K562 (cell line): Measurements from ENCODE around the gene CCDC117. TPM values are rescaled to one million over a fixed set of nuclear protein-coding genes. Genes with fewer than 3 reads are reported as not detected.

Experiments
- CEBPG ChIP-seq, 3 experiments: fragments of 200-800 bp in 1 of 3; sonication (Bioruptor generic) in 1 of 3; sonication (generic) in 1 of 3; formaldehyde crosslinking in 1 of 3; IDR thresholded peaks in 2 of 3; conservative IDR thresholded peaks in 1 of 3; 2 replicates each; pipeline versions ENCODE4 v1.6.1 to v1.8.0; 2016 to 2022; ENCODE audit warnings: missing compliant biosample characterization in 2 of 3, missing genetic modification characterization in 2 of 3, mild to moderate bottlenecking in 1 of 3, missing genetic modification reagents in 1 of 3
- HDGF ChIP-seq: fragments of 450-650 bp; IDR thresholded peaks from 2 replicates; pipeline ENCODE4 v1.6.1; 2016
- RAD21 ChIP-seq, 2 experiments: fragments of 250-450 bp in 1 of 2; fragments of 450-650 bp in 1 of 2; sonication (Bioruptor Pico) in 1 of 2; formaldehyde crosslinking in 1 of 2; IDR thresholded peaks in 1 of 2; conservative IDR thresholded peaks in 1 of 2; 2 replicates each; pipeline versions ENCODE4 v1.4.0 to v1.8.0; 2020 to 2022; ENCODE audit warnings: mild to moderate bottlenecking in 2 of 2, moderate library complexity in 1 of 2
- TAF15 ChIP-seq: fragments of 200-400 bp; formaldehyde crosslinking; IDR thresholded peaks from 2 replicates; pipeline ENCODE4 v1.6.1; 2017; ENCODE audit warnings: mild to moderate bottlenecking, low read depth, low read length, moderate library complexity
- ZNF384 ChIP-seq: IDR thresholded peaks from 2 replicates; pipeline ENCODE4 v1.6.1; 2012; ENCODE audit warnings: low read depth, low read length, improper control_type of control experiment
- ZNF79 ChIP-seq: fragments of 250-450 bp; sonication (Bioruptor Pico); IDR thresholded peaks from 2 replicates; pipeline ENCODE4 v1.4.0; 2020; ENCODE audit warnings: low read depth, mild to moderate bottlenecking, moderate library complexity
- polyA plus RNA-seq, 8 experiments: library from polyadenylated mRNA; depleted of rRNA in 4 of 8; stranded (reverse) in 5 of 8; unstranded in 3 of 8; fragments of >200 nt; fragmentation: Nextera tagmentation in 2 of 8; fragmentation: Illumina TruSeq in 1 of 8; extraction: Ambion mirVana in 2 of 8; extraction: Trizol in 1 of 8; gene quantifications; 2 replicates each; pipeline versions ENCODE4 v1.2.1 to v1.2.3, GENCODE V29; 2011 to 2014; ENCODE audit warnings: inconsistent platforms in 1 of 8, missing spikeins in 1 of 8
- total RNA-seq, 7 experiments: library from RNA; depleted of rRNA in 6 of 7; stranded (reverse); fragments of >200 nt in 6 of 7; fragmentation: Illumina TruSeq in 2 of 7; extraction: Trizol in 2 of 7; gene quantifications; 2 replicates each; pipeline versions ENCODE4 v1.2.1 to v1.2.3, GENCODE V29; 2011 to 2021; ENCODE audit warnings: low replicate concordance in 1 of 7
- TF ChIP-seq, protein P1 (sequence below): fragments of 450-650 bp; IDR thresholded peaks from 2 replicates; pipeline ENCODE4 v1.6.1; 2016; ENCODE audit warnings: mild to moderate bottlenecking, moderate library complexity
- TF ChIP-seq, protein P2 (sequence below): fragments of 250-450 bp; sonication (Bioruptor Pico); IDR thresholded peaks from 2 replicates; pipeline ENCODE4 v1.5.0; 2020; ENCODE audit warnings: mild to moderate bottlenecking, borderline replicate concordance
- TF ChIP-seq, protein P3 (sequence below), 3 experiments: IDR thresholded peaks in 2 of 3; conservative IDR thresholded peaks in 1 of 3; 2 replicates each; pipeline ENCODE4 v1.5.1; 2011 to 2012; ENCODE audit warnings: low read length in 3 of 3, mild to moderate bottlenecking in 3 of 3, control low read depth in 2 of 3, improper control_type of control experiment in 1 of 3, inconsistent platforms in 1 of 3, low read depth in 1 of 3, mixed read lengths in 1 of 3, moderate library complexity in 1 of 3; ENCODE audit not compliant: insufficient read depth in 2 of 3

Gene CCDC117
- total and polyA plus RNA-seq, 9 of the 15 experiments (the other 6 are each of a cell fraction or from before 2014, with no cell fraction given) = 5.7 to 23.3 (median 15.8) TPM

DNA sequence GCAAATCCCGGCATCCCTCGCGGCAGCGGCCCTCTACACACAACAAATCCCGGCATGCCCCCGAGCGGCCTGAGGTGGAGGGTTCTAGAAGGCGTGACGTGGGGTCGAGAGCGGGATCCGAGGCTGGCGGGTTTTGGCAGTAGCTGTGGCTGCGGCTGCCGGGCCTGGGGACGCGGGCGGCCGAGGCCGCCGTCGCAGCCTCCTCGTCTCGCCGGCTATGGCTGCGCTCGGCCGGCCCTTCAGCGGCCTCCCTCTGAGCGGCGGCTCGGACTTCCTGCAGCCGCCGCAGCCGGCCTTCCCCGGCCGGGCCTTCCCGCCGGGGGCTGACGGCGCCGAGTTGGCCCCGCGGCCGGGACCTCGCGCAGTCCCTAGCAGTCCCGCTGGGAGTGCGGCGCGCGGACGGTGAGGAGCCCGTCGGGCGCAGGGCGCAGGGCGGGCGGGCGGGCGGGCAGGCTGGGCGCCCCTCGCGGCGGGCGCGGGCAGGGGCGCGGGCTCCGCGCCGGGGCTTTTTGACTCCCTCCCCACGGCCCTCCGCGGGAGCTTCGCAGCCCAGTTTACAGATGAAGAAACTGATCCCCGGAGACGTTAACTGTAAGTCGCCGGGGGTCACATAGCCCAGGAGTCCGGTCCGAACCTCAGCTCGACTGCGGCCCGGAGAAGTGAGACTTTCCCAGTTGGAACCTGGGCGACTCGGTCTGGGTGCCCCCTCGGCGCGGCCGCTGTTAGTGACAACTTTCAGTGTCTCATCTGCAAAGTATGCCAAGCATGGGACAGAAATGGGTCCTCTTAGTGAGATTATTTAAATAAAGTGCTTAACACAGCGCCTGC lies at the start of gene CCDC117 (continued):
- TF ChIP-seq, protein P1, sequence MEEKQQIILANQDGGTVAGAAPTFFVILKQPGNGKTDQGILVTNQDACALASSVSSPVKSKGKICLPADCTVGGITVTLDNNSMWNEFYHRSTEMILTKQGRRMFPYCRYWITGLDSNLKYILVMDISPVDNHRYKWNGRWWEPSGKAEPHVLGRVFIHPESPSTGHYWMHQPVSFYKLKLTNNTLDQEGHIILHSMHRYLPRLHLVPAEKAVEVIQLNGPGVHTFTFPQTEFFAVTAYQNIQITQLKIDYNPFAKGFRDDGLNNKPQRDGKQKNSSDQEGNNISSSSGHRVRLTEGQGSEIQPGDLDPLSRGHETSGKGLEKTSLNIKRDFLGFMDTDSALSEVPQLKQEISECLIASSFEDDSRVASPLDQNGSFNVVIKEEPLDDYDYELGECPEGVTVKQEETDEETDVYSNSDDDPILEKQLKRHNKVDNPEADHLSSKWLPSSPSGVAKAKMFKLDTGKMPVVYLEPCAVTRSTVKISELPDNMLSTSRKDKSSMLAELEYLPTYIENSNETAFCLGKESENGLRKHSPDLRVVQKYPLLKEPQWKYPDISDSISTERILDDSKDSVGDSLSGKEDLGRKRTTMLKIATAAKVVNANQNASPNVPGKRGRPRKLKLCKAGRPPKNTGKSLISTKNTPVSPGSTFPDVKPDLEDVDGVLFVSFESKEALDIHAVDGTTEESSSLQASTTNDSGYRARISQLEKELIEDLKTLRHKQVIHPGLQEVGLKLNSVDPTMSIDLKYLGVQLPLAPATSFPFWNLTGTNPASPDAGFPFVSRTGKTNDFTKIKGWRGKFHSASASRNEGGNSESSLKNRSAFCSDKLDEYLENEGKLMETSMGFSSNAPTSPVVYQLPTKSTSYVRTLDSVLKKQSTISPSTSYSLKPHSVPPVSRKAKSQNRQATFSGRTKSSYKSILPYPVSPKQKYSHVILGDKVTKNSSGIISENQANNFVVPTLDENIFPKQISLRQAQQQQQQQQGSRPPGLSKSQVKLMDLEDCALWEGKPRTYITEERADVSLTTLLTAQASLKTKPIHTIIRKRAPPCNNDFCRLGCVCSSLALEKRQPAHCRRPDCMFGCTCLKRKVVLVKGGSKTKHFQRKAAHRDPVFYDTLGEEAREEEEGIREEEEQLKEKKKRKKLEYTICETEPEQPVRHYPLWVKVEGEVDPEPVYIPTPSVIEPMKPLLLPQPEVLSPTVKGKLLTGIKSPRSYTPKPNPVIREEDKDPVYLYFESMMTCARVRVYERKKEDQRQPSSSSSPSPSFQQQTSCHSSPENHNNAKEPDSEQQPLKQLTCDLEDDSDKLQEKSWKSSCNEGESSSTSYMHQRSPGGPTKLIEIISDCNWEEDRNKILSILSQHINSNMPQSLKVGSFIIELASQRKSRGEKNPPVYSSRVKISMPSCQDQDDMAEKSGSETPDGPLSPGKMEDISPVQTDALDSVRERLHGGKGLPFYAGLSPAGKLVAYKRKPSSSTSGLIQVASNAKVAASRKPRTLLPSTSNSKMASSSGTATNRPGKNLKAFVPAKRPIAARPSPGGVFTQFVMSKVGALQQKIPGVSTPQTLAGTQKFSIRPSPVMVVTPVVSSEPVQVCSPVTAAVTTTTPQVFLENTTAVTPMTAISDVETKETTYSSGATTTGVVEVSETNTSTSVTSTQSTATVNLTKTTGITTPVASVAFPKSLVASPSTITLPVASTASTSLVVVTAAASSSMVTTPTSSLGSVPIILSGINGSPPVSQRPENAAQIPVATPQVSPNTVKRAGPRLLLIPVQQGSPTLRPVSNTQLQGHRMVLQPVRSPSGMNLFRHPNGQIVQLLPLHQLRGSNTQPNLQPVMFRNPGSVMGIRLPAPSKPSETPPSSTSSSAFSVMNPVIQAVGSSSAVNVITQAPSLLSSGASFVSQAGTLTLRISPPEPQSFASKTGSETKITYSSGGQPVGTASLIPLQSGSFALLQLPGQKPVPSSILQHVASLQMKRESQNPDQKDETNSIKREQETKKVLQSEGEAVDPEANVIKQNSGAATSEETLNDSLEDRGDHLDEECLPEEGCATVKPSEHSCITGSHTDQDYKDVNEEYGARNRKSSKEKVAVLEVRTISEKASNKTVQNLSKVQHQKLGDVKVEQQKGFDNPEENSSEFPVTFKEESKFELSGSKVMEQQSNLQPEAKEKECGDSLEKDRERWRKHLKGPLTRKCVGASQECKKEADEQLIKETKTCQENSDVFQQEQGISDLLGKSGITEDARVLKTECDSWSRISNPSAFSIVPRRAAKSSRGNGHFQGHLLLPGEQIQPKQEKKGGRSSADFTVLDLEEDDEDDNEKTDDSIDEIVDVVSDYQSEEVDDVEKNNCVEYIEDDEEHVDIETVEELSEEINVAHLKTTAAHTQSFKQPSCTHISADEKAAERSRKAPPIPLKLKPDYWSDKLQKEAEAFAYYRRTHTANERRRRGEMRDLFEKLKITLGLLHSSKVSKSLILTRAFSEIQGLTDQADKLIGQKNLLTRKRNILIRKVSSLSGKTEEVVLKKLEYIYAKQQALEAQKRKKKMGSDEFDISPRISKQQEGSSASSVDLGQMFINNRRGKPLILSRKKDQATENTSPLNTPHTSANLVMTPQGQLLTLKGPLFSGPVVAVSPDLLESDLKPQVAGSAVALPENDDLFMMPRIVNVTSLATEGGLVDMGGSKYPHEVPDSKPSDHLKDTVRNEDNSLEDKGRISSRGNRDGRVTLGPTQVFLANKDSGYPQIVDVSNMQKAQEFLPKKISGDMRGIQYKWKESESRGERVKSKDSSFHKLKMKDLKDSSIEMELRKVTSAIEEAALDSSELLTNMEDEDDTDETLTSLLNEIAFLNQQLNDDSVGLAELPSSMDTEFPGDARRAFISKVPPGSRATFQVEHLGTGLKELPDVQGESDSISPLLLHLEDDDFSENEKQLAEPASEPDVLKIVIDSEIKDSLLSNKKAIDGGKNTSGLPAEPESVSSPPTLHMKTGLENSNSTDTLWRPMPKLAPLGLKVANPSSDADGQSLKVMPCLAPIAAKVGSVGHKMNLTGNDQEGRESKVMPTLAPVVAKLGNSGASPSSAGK = no peak
- TF ChIP-seq HDGF (no peak), ZNF79 (no peak), TAF15 (no peak), RAD21 (CRISPR knock-in tag; conservative IDR thresholded peaks at IDR 0.05 in 1 of 2, IDR thresholded peaks at IDR 0.05 in 1 of 2) (no peak), ZNF384 (no peak), CEBPG (CRISPR knock-in tag; IDR thresholded peaks at IDR 0.05) (no peak), CEBPG (tag; conservative IDR thresholded peaks at IDR 0.05 in 1 of 2, IDR thresholded peaks at IDR 0.05 in 1 of 2) (no peak)
- TF ChIP-seq, protein P2, sequence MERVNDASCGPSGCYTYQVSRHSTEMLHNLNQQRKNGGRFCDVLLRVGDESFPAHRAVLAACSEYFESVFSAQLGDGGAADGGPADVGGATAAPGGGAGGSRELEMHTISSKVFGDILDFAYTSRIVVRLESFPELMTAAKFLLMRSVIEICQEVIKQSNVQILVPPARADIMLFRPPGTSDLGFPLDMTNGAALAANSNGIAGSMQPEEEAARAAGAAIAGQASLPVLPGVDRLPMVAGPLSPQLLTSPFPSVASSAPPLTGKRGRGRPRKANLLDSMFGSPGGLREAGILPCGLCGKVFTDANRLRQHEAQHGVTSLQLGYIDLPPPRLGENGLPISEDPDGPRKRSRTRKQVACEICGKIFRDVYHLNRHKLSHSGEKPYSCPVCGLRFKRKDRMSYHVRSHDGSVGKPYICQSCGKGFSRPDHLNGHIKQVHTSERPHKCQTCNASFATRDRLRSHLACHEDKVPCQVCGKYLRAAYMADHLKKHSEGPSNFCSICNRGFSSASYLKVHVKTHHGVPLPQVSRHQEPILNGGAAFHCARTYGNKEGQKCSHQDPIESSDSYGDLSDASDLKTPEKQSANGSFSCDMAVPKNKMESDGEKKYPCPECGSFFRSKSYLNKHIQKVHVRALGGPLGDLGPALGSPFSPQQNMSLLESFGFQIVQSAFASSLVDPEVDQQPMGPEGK = no peak
- TF ChIP-seq, protein P3, sequence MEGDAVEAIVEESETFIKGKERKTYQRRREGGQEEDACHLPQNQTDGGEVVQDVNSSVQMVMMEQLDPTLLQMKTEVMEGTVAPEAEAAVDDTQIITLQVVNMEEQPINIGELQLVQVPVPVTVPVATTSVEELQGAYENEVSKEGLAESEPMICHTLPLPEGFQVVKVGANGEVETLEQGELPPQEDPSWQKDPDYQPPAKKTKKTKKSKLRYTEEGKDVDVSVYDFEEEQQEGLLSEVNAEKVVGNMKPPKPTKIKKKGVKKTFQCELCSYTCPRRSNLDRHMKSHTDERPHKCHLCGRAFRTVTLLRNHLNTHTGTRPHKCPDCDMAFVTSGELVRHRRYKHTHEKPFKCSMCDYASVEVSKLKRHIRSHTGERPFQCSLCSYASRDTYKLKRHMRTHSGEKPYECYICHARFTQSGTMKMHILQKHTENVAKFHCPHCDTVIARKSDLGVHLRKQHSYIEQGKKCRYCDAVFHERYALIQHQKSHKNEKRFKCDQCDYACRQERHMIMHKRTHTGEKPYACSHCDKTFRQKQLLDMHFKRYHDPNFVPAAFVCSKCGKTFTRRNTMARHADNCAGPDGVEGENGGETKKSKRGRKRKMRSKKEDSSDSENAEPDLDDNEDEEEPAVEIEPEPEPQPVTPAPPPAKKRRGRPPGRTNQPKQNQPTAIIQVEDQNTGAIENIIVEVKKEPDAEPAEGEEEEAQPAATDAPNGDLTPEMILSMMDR (IDR thresholded peaks at IDR 0.05 in 2 of 3, conservative IDR thresholded peaks at IDR 0.05 in 1 of 3; ENCODE audit: insufficient read depth in 2 of 3, low read depth in 1 of 3, low read length in 3 of 3) = peak; percentile 15 to 45 (median 17); a peak in 1 of 6 replicates
